H1 (cell line): Measurements from ENCODE around the gene ISM1. TPM values are rescaled to one million over a fixed set of nuclear protein-coding genes. Genes with fewer than 3 reads are reported as not detected.

Source experiments
- ASH2L ChIP-seq: fragments of 200-600, 300-600 bp; sonication (generic); IDR thresholded peaks from one replicate; pipeline ENCODE4 v1.7.1; 2017; ENCODE audit warnings: low read length
- BACH1 ChIP-seq: IDR thresholded peaks from 2 replicates; pipeline ENCODE4 v1.6.1; 2012; ENCODE audit warnings: low read length, improper control_type of control experiment
- CEBPB ChIP-seq: IDR thresholded peaks from 2 replicates; pipeline ENCODE4 v1.6.1; 2012; ENCODE audit warnings: low read depth, low read length
- CHD2 ChIP-seq: IDR thresholded peaks from 2 replicates; pipeline ENCODE4 v1.6.1; 2012; ENCODE audit warnings: low read length, improper control_type of control experiment
- CHD7 ChIP-seq: fragments of 300-600 bp; sonication (generic); IDR thresholded peaks from 2 replicates; pipeline ENCODE4 v1.7.1; 2012; ENCODE audit warnings: low read length, moderate library complexity, mild to moderate bottlenecking, inconsistent platforms; ENCODE audit not compliant: insufficient replicate concordance
- SAP30 ChIP-seq: fragments of 300-600 bp; sonication (generic); IDR thresholded peaks from 2 replicates; pipeline ENCODE4 v1.7.1; 2012; ENCODE audit warnings: low read length, moderate library complexity, mild to moderate bottlenecking, inconsistent platforms; ENCODE audit not compliant: insufficient read depth, insufficient replicate concordance
- SP1 ChIP-seq: IDR thresholded peaks from 2 replicates; pipeline ENCODE4 v1.6.1; 2011; ENCODE audit warnings: low read depth, low read length
- SRF ChIP-seq: IDR thresholded peaks from 2 replicates; pipeline ENCODE4 v1.6.1; 2011; ENCODE audit warnings: mild to moderate bottlenecking, low read depth, low read length, moderate library complexity
- USF2 ChIP-seq: IDR thresholded peaks from 2 replicates; pipeline ENCODE4 v1.6.1; 2011; ENCODE audit warnings: low read length, improper control_type of control experiment
- YY1 ChIP-seq: IDR thresholded peaks from 2 replicates; pipeline ENCODE4 v1.6.1; 2011; ENCODE audit warnings: low read depth, mild to moderate bottlenecking, low read length
- polyA plus RNA-seq, 7 experiments: library from polyadenylated mRNA; depleted of rRNA in 3 of 7; stranded (reverse) in 5 of 7; unstranded in 2 of 7; fragments of >200 nt in 5 of 7; fragments of 200-250 nt in 2 of 7; gene quantifications; 1 replicate in 5 of 7; 2 replicates in 1 of 7; 4 replicates in 1 of 7; pipeline versions ENCODE4 v1.2.1 to v1.2.3, GENCODE V29; 2011 to 2013; ENCODE audit warnings: missing spikeins in 2 of 7, mixed read lengths in 2 of 7
- total RNA-seq: library from RNA; stranded (reverse); fragmentation: NEBNext Ultra II Directional; extraction: Animal tissue kit (Norgen Biotek cat#: 25700); gene quantifications from 2 replicates; pipeline ENCODE4 v1.2.1, GENCODE V29; 2021

ISM1 gene
- total and polyA plus RNA-seq, 2 of the 8 experiments (the other 6 are each of a cell fraction or from before 2014, with no cell fraction given) = 0.62 to 0.97 TPM

- TF ChIP-seq CHD7 (no peak), CEBPB (no peak), SRF (no peak), ASH2L (no peak), SP1 (no peak), USF2 (peak; percentile 35; the same call in 1 of the 2 replicates), YY1 (no peak), BACH1 (no peak), SAP30 (no peak), CHD2 (no peak)
- TF ChIP-seq, all 59 proteins: peak for 2
Measured at GRCh38 chr20:13265941-13266340, 44.9 kb downstream of the ISM1 start (continued).
